GM12878 (cell line): ENCODE results near the gene CDC42EP3. TPM values are rescaled to one million over a fixed set of nuclear protein-coding genes. Genes with fewer than 3 reads are reported as not detected.

Experiments used
- ATAC-seq: fragments of 200-7000 bp; cut with Tn5 transposase; 3 replicates; pipeline ENCODE4 v1.9.1; 2020; ENCODE audit warnings: mild to moderate bottlenecking, moderate library complexity
- BruUV-seq: library from RNA; stranded (reverse); fragments of 400-500 nt; replicated peaks from 2 replicates; lab custom pipeline; 2021; lab: Mats Ljungman, UMichigan
- CTCF ChIA-PET: fragments of 300-600 bp; sonication (Branson Sonifier 250); formaldehyde crosslinking; extraction: SDS; loops from one replicate; lab custom pipeline; 2021; ENCODE audit warnings: inconsistent platforms; lab: Yijun Ruan, JAX
- POLR2A ChIA-PET: fragments of 350-600 bp; formaldehyde crosslinking; extraction: SDS; loops from one replicate; lab custom pipeline; 2021; ENCODE audit warnings: inconsistent platforms; lab: Charles Lee
- RAD21 ChIA-PET: fragments of 300-600 bp; sonication (Branson Sonifier 250); formaldehyde crosslinking; loops from one replicate; lab custom pipeline; 2023; ENCODE audit warnings: antibody characterized with exemption; ENCODE audit not compliant: unreplicated experiment; lab: Charles Lee
- SMC1A ChIA-PET: fragments of 300-600 bp; sonication (Branson Sonifier 250); formaldehyde crosslinking; loops from one replicate; lab custom pipeline; 2023; ENCODE audit not compliant: unreplicated experiment, uncharacterized antibody; lab: Charles Lee
- DNase-seq: peaks from one replicate; pipeline ENCODE4 v3.0.0-alpha.2; 2011; ENCODE audit warnings: low read depth, low spot score
- FAIRE-seq: peaks from 3 replicates; lab custom pipeline; 2011; peaks lifted over from hg19 to GRCh38; lab: Jason Lieb, UNC
- H2AFZ ChIP-seq: 2 replicates; pipeline ENCODE4 v1.6.0; 2011; ENCODE audit warnings: low read depth, low read length, control low read depth; ENCODE audit not compliant: control insufficient read depth
- H3K27ac ChIP-seq: 2 replicates; pipeline ENCODE4 v1.5.1; 2011; ENCODE audit warnings: control low read depth; ENCODE audit not compliant: control insufficient read depth, insufficient read depth
- H3K27me3 ChIP-seq, 2 experiments: replicated peaks in 1 of 2; 2 replicates each; pipeline versions ENCODE4 v1.6.0 to v1.6.1; 2011; ENCODE audit warnings: low read length in 1 of 2; ENCODE audit not compliant: control insufficient read depth in 2 of 2, insufficient read depth in 2 of 2
- H3K36me3 ChIP-seq, 2 experiments: 2 replicates each; pipeline ENCODE4 v1.5.1; 2011; ENCODE audit warnings: low read length in 1 of 2; ENCODE audit not compliant: control insufficient read depth in 2 of 2, insufficient read depth in 2 of 2
- H3K4me1 ChIP-seq: 2 replicates; pipeline ENCODE4 v1.6.1; 2011; ENCODE audit warnings: mild to moderate bottlenecking, low read length, moderate library complexity, mixed read lengths; ENCODE audit not compliant: control insufficient read depth, insufficient read depth
- H3K4me2 ChIP-seq: 2 replicates; pipeline ENCODE4 v1.6.0; 2011; ENCODE audit warnings: control low read depth; ENCODE audit not compliant: control insufficient read depth, insufficient read depth
- H3K4me3 ChIP-seq: fragments of 200-600 bp; sonication (generic); 2 replicates; pipeline ENCODE4 v1.5.1; 2016
- H3K79me2 ChIP-seq: 2 replicates; pipeline ENCODE4 v1.6.0; 2011; ENCODE audit warnings: low read length; ENCODE audit not compliant: control insufficient read depth, insufficient read depth
- H3K9ac ChIP-seq: 2 replicates; pipeline ENCODE4 v1.8.0; 2011; ENCODE audit warnings: low read length, control low read depth, mixed read lengths; ENCODE audit not compliant: control insufficient read depth, insufficient read depth
- H3K9me3 ChIP-seq: replicated peaks from 3 replicates; pipeline ENCODE4 v1.5.1; 2011; ENCODE audit warnings: mild to moderate bottlenecking, low read length; ENCODE audit not compliant: control insufficient read depth, insufficient read depth
- H4K20me1 ChIP-seq: 2 replicates; pipeline ENCODE4 v1.6.0; 2011; ENCODE audit not compliant: control insufficient read depth, insufficient read depth
- RB1 ChIP-seq: fragments of 450-650 bp; formaldehyde crosslinking; IDR thresholded peaks from 2 replicates; pipeline ENCODE4 v1.6.1; 2017; ENCODE audit warnings: mild to moderate bottlenecking, borderline replicate concordance
- TCF7 ChIP-seq: IDR thresholded peaks from 2 replicates; pipeline ENCODE4 v1.6.1; 2014; ENCODE audit warnings: antibody characterized with exemption, borderline replicate concordance
- ZNF384 ChIP-seq: IDR thresholded peaks from 2 replicates; pipeline ENCODE4 v1.6.1; 2012; ENCODE audit warnings: low read depth, mild to moderate bottlenecking, low read length, improper control_type of control experiment, borderline replicate concordance
- WGBS: methylation state at CpG from one replicate; pipeline ENCODE4 v1.1.6; 2016; ENCODE audit warnings: low lambda C conversion rate; ENCODE audit not compliant: insufficient replicate concordance, insufficient coverage; ENCODE audit errors: missing lambda C conversion rate; 5-methylcytosine and 5-hydroxymethylcytosine counted together
- in situ Hi-C: fragments of 300-500 bp; cut with MboI; formaldehyde crosslinking; loops from 9 replicates; pipeline ENCODE4 v1.14.3; 2018; ENCODE audit warnings: mixed read lengths
- intact Hi-C: fragments of 100-400 bp; cut with micrococcal nuclease; formaldehyde crosslinking; loops from one replicate; pipeline ENCODE4 v1.14.2; 2022; ENCODE audit not compliant: unreplicated experiment
- polyA plus RNA-seq, 11 experiments: library from polyadenylated mRNA; depleted of rRNA in 4 of 11; unstranded in 6 of 11; stranded (reverse) in 5 of 11; fragments of >200 nt; fragmentation: Nextera tagmentation in 4 of 11; fragmentation: Illumina TruSeq in 1 of 11; extraction: Ambion mirVana in 4 of 11; extraction: Trizol in 1 of 11; gene quantifications; 1 replicate in 1 of 11; 2 replicates in 10 of 11; pipeline versions ENCODE4 v1.2.1 to v1.2.3, GENCODE V29; 2011 to 2016; ENCODE audit warnings: inconsistent platforms in 2 of 11, missing spikeins in 2 of 11, low read depth in 1 of 11
- total RNA-seq, 4 experiments: library from RNA; depleted of rRNA in 3 of 4; stranded (reverse); fragments of >200 nt in 3 of 4; fragmentation: Illumina TruSeq in 1 of 4; extraction: Trizol in 1 of 4; gene quantifications; 2 replicates each; pipeline versions ENCODE4 v1.2.1 to v1.2.3, GENCODE V29; 2013 to 2021
- TF ChIP-seq, protein P1 (sequence below): IDR thresholded peaks from 2 replicates; pipeline ENCODE4 v1.6.1; 2011; ENCODE audit warnings: mild to moderate bottlenecking, low read depth, low read length, moderate library complexity; ENCODE audit not compliant: insufficient replicate concordance

Gene CDC42EP3
- total and polyA plus RNA-seq, 10 of the 15 experiments (the other 5 are each of a cell fraction or from before 2014, with no cell fraction given) = 11.8 to 86.9 (median 52.9) TPM

DNA sequence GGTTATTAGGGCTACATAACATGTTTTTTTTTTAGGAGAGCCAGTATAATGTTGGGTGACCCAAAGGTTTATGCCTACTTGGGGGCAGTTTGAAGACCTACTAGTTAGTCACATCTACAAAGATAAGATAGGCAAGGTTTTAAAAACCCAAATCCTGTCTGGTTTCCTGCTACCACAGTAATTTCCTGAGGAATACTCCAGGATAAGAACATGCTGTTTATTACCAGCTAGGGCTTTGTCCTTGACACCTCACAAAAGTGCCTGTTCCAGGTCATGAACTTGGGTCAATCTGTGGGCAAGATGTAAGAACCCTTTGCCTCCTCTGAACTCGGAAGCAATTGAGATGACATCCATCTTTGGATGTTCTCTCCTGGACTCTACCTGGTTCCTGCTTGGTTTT lies 38.2 kb downstream of the CDC42EP3 start:
- Histone ChIP-seq H3K4me3 (no peak overlapping the region), H4K20me1 (no peaks in the 10 kb centered on the region), H3K27ac (peak overlapping the region; percentile 43), H2AFZ (no peak overlapping the region), H3K27me3 (no peaks in the 10 kb centered on the region), H3K36me3 (0 out of 4 replicates have a peak, but pooled peaks cover 0 to 4% of the 10 kb centered on the region in 2 experiments), H3K79me2 (peaks cover 40% of the 10 kb centered on the region), H3K4me2 (no peak overlapping the region; the same call in 1 of the 2 replicates), H3K9ac (no peak overlapping the region; the same call in 1 of the 2 replicates), H3K9me3 (no peaks in the 10 kb centered on the region; the same call in 2 of the 3 replicates), H3K4me1 (peaks cover 37% of the 10 kb centered on the region)
- POLR2A ChIA-PET = interaction anchor here (0.9 to 6.2 kb wide), 5 partner anchors 11 to 94 kb away, joined by 3 to 62 read pairs (median 3); no protein-coding TSS in a partner anchor
- intact Hi-C loops (no loop called here), in situ Hi-C loops (no loop called here)
- no peak for FAIRE-seq
- WGBS = 100% methylated on average over 1 of the region's 1 CpG
- SMC1A ChIA-PET = interaction anchor here (0.8 to 7.5 kb wide), 12 partner anchors 11 to 244 kb away, joined by 3 to 118 read pairs (median 5); no protein-coding TSS in a partner anchor
- no peak for TF ChIP-seq ZNF384
- TF ChIP-seq, protein P1, sequence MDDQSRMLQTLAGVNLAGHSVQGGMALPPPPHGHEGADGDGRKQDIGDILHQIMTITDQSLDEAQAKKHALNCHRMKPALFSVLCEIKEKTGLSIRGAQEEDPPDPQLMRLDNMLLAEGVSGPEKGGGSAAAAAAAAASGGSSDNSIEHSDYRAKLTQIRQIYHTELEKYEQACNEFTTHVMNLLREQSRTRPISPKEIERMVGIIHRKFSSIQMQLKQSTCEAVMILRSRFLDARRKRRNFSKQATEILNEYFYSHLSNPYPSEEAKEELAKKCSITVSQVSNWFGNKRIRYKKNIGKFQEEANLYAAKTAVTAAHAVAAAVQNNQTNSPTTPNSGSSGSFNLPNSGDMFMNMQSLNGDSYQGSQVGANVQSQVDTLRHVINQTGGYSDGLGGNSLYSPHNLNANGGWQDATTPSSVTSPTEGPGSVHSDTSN = no peak
- TF ChIP-seq RB1 = no peak
- TF ChIP-seq TCF7 = no peak
- RAD21 ChIA-PET = interaction anchor here (0.7 to 5.6 kb wide), 9 partner anchors 11 to 244 kb away, joined by 3 to 40 read pairs (median 5); no protein-coding TSS in a partner anchor
- CTCF ChIA-PET = interaction anchor here (0.7 to 3.1 kb wide), 5 partner anchors 11 to 456 kb away, joined by 3 to 32 read pairs (median 4); no protein-coding TSS in a partner anchor
- BruUV-seq = no TSS peak
- DNase-seq = no peak
- no peak for ATAC-seq
